ENCODE data around the gene NRXN3. TPM values are rescaled to one million over a fixed set of nuclear protein-coding genes. Genes with fewer than 3 reads are reported as not detected.

The NRXN3 gene
- polyA plus RNA-seq, 1 donor from 2014 or later, result 110 TPM

DNA sequence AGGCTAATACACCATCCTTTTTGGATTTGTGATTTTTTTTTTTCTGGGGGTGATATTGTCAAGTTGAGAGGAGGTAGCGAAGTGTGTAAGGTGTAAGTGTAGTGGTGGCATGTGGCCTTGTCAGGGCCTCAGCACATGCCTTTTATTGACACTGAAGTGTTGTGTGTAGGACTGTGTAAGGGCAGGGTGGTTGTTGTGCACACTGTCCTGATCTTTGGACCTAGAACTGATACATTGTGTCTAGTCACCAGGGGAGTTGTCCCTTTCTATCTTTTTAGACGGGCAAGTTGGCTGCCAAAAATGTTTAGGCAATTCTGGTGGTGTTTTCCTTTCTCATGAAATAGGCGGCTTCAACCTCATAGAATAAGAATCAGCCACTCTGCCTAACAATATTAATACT lies 244.0 kb downstream of the NRXN3 start:
- H3K79me2 ChIP-seq (replicated peaks; ENCODE audit: insufficient read depth, low read length), result no peaks in the 10 kb centered on the region
- no peaks in the 10 kb centered on the region for H3K9me2 ChIP-seq (ENCODE audit: insufficient read depth, low read length)
- no peak overlapping the region for H3K9ac ChIP-seq (ENCODE audit: low read length)
- no peak overlapping the region for H3K4me2 ChIP-seq (ENCODE audit: low read length)
- no peak overlapping the region for H3K4me3 ChIP-seq (ENCODE audit: low read length)
- TF ChIP-seq MXI1 (conservative IDR thresholded peaks at IDR 0.05; ENCODE audit: poor library complexity, severe bottlenecking) (no peak), EZH2 (IDR thresholded peaks at IDR 0.05; ENCODE audit: borderline replicate concordance, insufficient read depth, low read length, poor library complexity, severe bottlenecking) (no peak), EP300 (conservative IDR thresholded peaks at IDR 0.05; ENCODE audit: poor library complexity, severe bottlenecking) (no peak), POLR2AphosphoS5 (IDR thresholded peaks at IDR 0.05) (no peak)
- TF ChIP-seq, protein P1, sequence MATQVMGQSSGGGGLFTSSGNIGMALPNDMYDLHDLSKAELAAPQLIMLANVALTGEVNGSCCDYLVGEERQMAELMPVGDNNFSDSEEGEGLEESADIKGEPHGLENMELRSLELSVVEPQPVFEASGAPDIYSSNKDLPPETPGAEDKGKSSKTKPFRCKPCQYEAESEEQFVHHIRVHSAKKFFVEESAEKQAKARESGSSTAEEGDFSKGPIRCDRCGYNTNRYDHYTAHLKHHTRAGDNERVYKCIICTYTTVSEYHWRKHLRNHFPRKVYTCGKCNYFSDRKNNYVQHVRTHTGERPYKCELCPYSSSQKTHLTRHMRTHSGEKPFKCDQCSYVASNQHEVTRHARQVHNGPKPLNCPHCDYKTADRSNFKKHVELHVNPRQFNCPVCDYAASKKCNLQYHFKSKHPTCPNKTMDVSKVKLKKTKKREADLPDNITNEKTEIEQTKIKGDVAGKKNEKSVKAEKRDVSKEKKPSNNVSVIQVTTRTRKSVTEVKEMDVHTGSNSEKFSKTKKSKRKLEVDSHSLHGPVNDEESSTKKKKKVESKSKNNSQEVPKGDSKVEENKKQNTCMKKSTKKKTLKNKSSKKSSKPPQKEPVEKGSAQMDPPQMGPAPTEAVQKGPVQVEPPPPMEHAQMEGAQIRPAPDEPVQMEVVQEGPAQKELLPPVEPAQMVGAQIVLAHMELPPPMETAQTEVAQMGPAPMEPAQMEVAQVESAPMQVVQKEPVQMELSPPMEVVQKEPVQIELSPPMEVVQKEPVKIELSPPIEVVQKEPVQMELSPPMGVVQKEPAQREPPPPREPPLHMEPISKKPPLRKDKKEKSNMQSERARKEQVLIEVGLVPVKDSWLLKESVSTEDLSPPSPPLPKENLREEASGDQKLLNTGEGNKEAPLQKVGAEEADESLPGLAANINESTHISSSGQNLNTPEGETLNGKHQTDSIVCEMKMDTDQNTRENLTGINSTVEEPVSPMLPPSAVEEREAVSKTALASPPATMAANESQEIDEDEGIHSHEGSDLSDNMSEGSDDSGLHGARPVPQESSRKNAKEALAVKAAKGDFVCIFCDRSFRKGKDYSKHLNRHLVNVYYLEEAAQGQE (IDR thresholded peaks at IDR 0.05; ENCODE audit: borderline replicate concordance), result no peak
- TF ChIP-seq, protein P2, sequence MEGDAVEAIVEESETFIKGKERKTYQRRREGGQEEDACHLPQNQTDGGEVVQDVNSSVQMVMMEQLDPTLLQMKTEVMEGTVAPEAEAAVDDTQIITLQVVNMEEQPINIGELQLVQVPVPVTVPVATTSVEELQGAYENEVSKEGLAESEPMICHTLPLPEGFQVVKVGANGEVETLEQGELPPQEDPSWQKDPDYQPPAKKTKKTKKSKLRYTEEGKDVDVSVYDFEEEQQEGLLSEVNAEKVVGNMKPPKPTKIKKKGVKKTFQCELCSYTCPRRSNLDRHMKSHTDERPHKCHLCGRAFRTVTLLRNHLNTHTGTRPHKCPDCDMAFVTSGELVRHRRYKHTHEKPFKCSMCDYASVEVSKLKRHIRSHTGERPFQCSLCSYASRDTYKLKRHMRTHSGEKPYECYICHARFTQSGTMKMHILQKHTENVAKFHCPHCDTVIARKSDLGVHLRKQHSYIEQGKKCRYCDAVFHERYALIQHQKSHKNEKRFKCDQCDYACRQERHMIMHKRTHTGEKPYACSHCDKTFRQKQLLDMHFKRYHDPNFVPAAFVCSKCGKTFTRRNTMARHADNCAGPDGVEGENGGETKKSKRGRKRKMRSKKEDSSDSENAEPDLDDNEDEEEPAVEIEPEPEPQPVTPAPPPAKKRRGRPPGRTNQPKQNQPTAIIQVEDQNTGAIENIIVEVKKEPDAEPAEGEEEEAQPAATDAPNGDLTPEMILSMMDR (IDR thresholded peaks at IDR 0.05; ENCODE audit: poor library complexity, severe bottlenecking), result no peak
- H3K36me3 ChIP-seq (ENCODE audit: insufficient read depth, low read length), result no peaks in the 10 kb centered on the region
- no peaks in the 10 kb centered on the region for H3K27me3 ChIP-seq (ENCODE audit: insufficient read depth, low read depth, low read length)
- H3F3A ChIP-seq (ENCODE audit: insufficient read depth, low read length, poor library complexity, severe bottlenecking), result no peaks in the 10 kb centered on the region
- no peak overlapping the region for H3K27ac ChIP-seq (ENCODE audit: low read length)
- no peaks in the 10 kb centered on the region for H4K20me1 ChIP-seq (ENCODE audit: insufficient read depth)
- H3K9me3 ChIP-seq (ENCODE audit: low read length), result no peaks in the 10 kb centered on the region
- H2AFZ ChIP-seq (ENCODE audit: low read depth, low read length), result no peak overlapping the region

DNA sequence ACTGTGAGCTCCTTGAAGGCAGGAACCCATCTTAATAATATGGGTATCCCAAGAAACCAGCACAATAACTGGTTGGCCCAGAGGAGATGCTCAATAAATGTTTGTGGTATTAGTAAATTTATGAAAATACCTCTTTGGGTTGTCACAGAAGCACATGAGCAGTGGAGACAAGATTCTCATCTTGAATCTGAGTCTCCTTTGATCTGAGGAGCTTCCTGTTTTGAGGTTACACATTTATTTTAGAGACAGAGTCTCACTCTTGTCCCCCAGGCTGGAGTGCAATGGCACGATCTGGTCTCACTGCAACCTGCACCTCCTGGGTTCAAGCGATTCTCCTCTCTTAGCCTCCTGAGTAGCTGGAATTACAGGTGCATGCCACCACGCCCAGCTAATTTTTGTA lies 247.4 kb downstream of the NRXN3 start:
- Histone ChIP-seq H3F3A (ENCODE audit: insufficient read depth, low read length, poor library complexity, severe bottlenecking) (no peaks in the 10 kb centered on the region), H2AFZ (ENCODE audit: low read depth, low read length) (no peak overlapping the region), H3K79me2 (replicated peaks; ENCODE audit: insufficient read depth, low read length) (no peaks in the 10 kb centered on the region), H3K9ac (ENCODE audit: low read length) (no peak overlapping the region), H3K9me3 (ENCODE audit: low read length) (no peaks in the 10 kb centered on the region), H3K36me3 (ENCODE audit: insufficient read depth, low read length) (no peaks in the 10 kb centered on the region), H3K4me3 (ENCODE audit: low read length) (no peak overlapping the region), H3K4me2 (ENCODE audit: low read length) (no peak overlapping the region), H3K9me2 (ENCODE audit: insufficient read depth, low read length) (no peaks in the 10 kb centered on the region), H4K20me1 (ENCODE audit: insufficient read depth) (no peaks in the 10 kb centered on the region), H3K27me3 (ENCODE audit: insufficient read depth, low read depth, low read length) (no peaks in the 10 kb centered on the region), H3K27ac (ENCODE audit: low read length) (no peak overlapping the region)
- TF ChIP-seq, protein P2 (IDR thresholded peaks at IDR 0.05; ENCODE audit: poor library complexity, severe bottlenecking), result no peak
- TF ChIP-seq, protein P1 (IDR thresholded peaks at IDR 0.05; ENCODE audit: borderline replicate concordance), result no peak
- TF ChIP-seq TAF1 (IDR thresholded peaks at IDR 0.05; ENCODE audit: low read depth) (no peak), SMC3 (conservative IDR thresholded peaks at IDR 0.05; ENCODE audit: poor library complexity) (no peak), POLR2AphosphoS5 (IDR thresholded peaks at IDR 0.05) (no peak), MXI1 (conservative IDR thresholded peaks at IDR 0.05; ENCODE audit: poor library complexity, severe bottlenecking) (no peak), RAD21 (conservative IDR thresholded peaks at IDR 0.05) (no peak), EP300 (conservative IDR thresholded peaks at IDR 0.05; ENCODE audit: poor library complexity, severe bottlenecking) (no peak), EZH2 (IDR thresholded peaks at IDR 0.05; ENCODE audit: borderline replicate concordance, insufficient read depth, low read length, poor library complexity, severe bottlenecking) (no peak)
